RWPE1 (cell line): ENCODE data around the gene DPH7.
"Not testable (repeated sequence)": the region's sequence is repeated elsewhere in the genome, so short reads cannot be mapped to it uniquely, and the experiment has no call there.

Experiments used
- CTCF ChIA-PET: fragments of 350-600 bp; sonication (Branson Sonifier 250); formaldehyde crosslinking; extraction: SDS; loops from one replicate; lab custom pipeline; 2021; lab: Yijun Ruan, JAX
- POLR2A ChIA-PET: fragments of 400-600 bp; formaldehyde crosslinking; extraction: SDS; loops from one replicate; lab custom pipeline; 2020; ENCODE audit warnings: antibody characterized with exemption; ENCODE audit not compliant: low non-redundant PET; lab: Yijun Ruan, JAX
- DNase-seq: peaks from one replicate; pipeline ENCODE4 v3.0.0; 2012; ENCODE audit warnings: low spot score
- H3K27ac ChIP-seq: fragments of 450-650 bp; 2 replicates; pipeline ENCODE4 v1.5.1; 2017
- CTCF ChIP-seq: fragments of 450-650 bp; conservative IDR thresholded peaks from 2 replicates; pipeline ENCODE4 v1.5.1; 2017; ENCODE audit warnings: low read depth, mild to moderate bottlenecking

The DPH7 gene

GRCh38 chr9:137575716-137576411 lies 2.9 kb downstream of the DPH7 start:
- POLR2A ChIA-PET: no interaction called here
- no peak for TF ChIP-seq CTCF
- CTCF ChIA-PET: interaction anchor here (0.6 kb wide), 2 partner anchors 57 to 716 kb away, joined by 3 read pairs; no protein-coding TSS in a partner anchor
- peak overlapping the region; percentile 42 for H3K27ac ChIP-seq
- no peak for DNase-seq

- DNase-seq: no peak
- ChIA-PET POLR2A (no interaction called here), CTCF (interaction anchor here (0.6 kb wide), 1 partner anchor 57 kb away, joined by 3 read pairs; no protein-coding TSS in a partner anchor)
- H3K27ac ChIP-seq: peak overlapping the region; percentile 33
- TF ChIP-seq CTCF: no peak
These were observed 3.4 kb downstream of the DPH7 start for GRCh38 chr9:137575364-137575715.

GRCh38 chr9:137574192-137574591 lies 4.5 kb downstream of the DPH7 start:
- H3K27ac ChIP-seq: peak overlapping the region; percentile 33
- no peak for TF ChIP-seq CTCF
- DNase-seq: no peak
- CTCF ChIA-PET: no interaction called here
- POLR2A ChIA-PET: no interaction called here

DNA sequence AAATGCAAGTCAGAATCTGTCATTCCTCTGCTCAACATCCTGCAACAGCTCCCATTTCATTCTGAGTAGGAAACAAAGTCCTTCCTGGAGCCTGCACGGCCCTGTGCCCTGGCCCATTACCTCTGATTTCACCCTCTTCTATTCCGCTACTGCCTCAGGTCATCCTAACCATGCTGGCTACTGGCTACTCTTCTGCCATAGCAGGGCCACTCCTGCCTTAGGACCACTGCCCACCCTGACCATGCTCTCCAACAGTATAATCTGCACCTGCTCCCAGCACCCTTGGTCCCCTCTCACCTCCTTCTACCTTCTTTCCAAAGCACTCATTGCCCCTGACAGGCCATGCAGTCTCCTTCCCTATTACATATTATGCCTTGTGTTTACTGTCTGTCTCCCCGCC lies 8.2 kb downstream of the DPH7 start:
- POLR2A ChIA-PET: no interaction called here
- H3K27ac ChIP-seq: no peak overlapping the region

GRCh38 chr9:137569609-137570203 lies 9.0 kb downstream of the DPH7 start:
- no peak for TF ChIP-seq CTCF
- CTCF ChIA-PET: no interaction called here
- POLR2A ChIA-PET: no interaction called here
- DNase-seq: no peak
- no peak overlapping the region for H3K27ac ChIP-seq

More for the DNA sequence above, 8.2 kb downstream of the DPH7 start:
- CTCF ChIA-PET: no interaction called here
- TF ChIP-seq CTCF: no peak
- DNase-seq: no peak

GRCh38 chr9:137568445-137568844 lies 10.3 kb downstream of the DPH7 start:
- CTCF ChIA-PET, POLR2A ChIA-PET, DNase-seq: not testable (repeated sequence)
- H3K27ac ChIP-seq: peak overlapping the region; percentile 35

DNA sequence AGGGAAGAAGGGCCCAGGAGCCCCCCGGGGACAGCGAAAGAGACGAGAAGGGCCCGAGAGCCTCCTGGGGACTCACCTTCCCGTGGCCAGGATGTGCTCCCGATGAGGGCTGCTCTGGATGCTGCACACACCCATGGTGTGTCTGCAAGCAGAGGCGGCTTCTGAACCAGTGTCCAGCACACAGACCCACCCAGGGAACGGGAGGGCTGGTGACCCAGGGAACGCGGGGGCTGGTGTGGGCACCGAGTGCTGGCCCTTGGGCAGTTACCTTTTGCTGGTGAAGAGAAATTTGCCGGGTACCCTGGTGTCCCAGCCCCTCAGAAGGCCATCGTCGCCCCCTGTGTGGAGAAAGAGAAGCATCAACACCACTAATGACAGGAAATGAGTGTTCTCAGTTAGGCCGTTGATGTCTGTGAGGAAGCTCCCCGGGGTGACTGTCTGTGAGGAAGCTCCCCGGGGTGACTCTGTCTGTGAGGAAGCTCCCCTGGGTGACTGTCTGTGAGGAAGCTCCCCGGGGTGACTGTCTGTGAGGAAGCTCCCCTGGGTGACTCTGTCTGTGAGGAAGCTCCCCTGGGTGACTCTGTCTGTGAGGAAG lies 13.8 kb downstream of the DPH7 start:
- DNase-seq: no peak
- ChIA-PET POLR2A (no interaction called here), CTCF (no interaction called here)
- H3K27ac ChIP-seq: peak overlapping the region; percentile 29
- TF ChIP-seq CTCF: no peak
